Tibial artery (tissue), 4 donors: ENCODE measurements around the gene UBE2L3.
A peak's percentile ranks its signal among the peaks of the same experiment; 100 is the strongest.

Source experiments
- DNase-seq, 2 donors: peaks; one replicate each; pipeline ENCODE4 v3.0.0-alpha.2; 2019
- H3K27ac ChIP-seq, 2 donors: fragments of 200-600 bp; sonication (generic) in 1 of 2; 1 replicate in 1 of 2; 2 replicates in 1 of 2; pipeline ENCODE4 v1.5.1; 2018 to 2019; ENCODE audit warnings: mild to moderate bottlenecking in 1 of 2
- H3K27me3 ChIP-seq, 2 donors: fragments of 200-600 bp; sonication (generic) in 1 of 2; one replicate each; pipeline versions ENCODE4 v1.5.1 to v1.6.0; 2016 to 2019
- H3K36me3 ChIP-seq, 3 donors: fragments of 200-600 bp; sonication (generic) in 2 of 3; one replicate each; pipeline ENCODE4 v1.5.1; 2016 to 2019; ENCODE audit warnings: mild to moderate bottlenecking in 2 of 3
- H3K4me1 ChIP-seq, 4 donors: fragments of 200-600 bp; sonication (generic) in 2 of 4; 1 replicate in 3 of 4; 2 replicates in 1 of 4; pipeline ENCODE4 v1.5.1; 2016 to 2019
- H3K4me3 ChIP-seq, 2 donors: fragments of 200-600 bp; sonication (generic) in 1 of 2; 1 replicate in 1 of 2; 2 replicates in 1 of 2; pipeline ENCODE4 v1.5.1; 2018 to 2019; ENCODE audit warnings: mild to moderate bottlenecking in 2 of 2
- H3K9me3 ChIP-seq, 3 donors: fragments of 200-600 bp; sonication (generic) in 1 of 3; one replicate each; pipeline ENCODE4 v1.5.1; 2016 to 2019
- intact Hi-C: fragments of 100-400 bp; cut with DNase I; formaldehyde crosslinking; loops from one replicate; pipeline ENCODE4 v1.15.0; 2023; ENCODE audit warnings: low total_unique reads
- TF ChIP-seq, protein P1 (sequence below), 2 experiments: fragments of 200-600 bp in 1 of 2; fragments of 450-650 bp in 1 of 2; IDR thresholded peaks; one replicate each; pipeline ENCODE4 v1.5.1; 2017 to 2019; ENCODE audit warnings: antibody characterized with exemption in 2 of 2, mild to moderate bottlenecking in 1 of 2, moderate library complexity in 1 of 2

The UBE2L3 gene

DNA sequence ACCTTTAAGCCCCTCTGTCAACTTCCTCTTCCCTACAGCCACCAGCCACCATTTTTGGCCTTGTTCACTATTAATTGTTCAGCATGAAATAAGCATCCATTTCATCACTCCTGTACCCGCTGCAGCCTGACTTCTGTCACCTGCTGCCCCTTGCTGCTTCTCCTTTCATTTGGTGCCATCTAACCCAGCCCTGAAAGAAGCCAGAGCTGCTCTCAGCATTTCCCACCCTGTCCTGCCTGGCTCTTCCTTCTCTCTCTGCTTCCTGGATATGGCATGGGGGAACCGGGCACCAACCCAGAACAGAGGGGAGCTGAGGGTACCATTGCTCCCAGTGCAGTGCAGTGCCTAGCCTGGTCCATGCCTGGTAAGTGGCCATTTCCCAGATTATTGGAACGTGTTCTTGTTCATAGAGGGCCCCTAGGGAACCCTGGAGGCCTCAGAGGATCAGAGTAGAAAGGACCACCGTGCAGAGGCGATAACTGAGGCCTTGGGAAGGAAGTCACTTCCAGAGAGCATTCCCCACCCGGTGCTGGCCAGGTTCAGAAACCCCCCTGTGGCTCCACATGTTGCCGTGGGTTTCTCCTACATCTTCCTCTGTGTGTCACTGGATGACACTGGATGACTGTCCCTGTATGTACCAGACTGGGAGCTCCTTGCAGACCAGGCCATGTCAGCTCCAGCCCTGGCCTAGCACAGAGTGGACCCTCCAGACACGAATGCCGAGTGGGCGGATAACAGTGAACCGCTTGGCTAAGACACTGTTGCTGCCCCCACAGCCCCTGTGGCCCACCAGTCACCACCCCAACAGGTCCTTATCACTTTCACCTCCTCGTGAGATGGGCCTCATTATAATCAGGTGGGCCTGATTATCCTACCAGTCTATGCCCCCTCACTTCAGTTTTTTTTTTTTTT is 57.6 kb downstream of the UBE2L3 start:
- Histone ChIP-seq H3K4me3 (no peak overlapping the region), H3K9me3 (no peaks in the 10 kb centered on the region), H3K4me1 (peaks cover 0 to 49% (median 38%) of the 10 kb centered on the region in 4 donors), H3K27me3 (no peaks in the 10 kb centered on the region), H3K27ac (peak overlapping the region; percentile 42 to 63), H3K36me3 (peaks cover 0 to 28% (median 0%) of the 10 kb centered on the region in 3 donors)
- intact Hi-C loops = no loop called here
- TF ChIP-seq, protein P1, sequence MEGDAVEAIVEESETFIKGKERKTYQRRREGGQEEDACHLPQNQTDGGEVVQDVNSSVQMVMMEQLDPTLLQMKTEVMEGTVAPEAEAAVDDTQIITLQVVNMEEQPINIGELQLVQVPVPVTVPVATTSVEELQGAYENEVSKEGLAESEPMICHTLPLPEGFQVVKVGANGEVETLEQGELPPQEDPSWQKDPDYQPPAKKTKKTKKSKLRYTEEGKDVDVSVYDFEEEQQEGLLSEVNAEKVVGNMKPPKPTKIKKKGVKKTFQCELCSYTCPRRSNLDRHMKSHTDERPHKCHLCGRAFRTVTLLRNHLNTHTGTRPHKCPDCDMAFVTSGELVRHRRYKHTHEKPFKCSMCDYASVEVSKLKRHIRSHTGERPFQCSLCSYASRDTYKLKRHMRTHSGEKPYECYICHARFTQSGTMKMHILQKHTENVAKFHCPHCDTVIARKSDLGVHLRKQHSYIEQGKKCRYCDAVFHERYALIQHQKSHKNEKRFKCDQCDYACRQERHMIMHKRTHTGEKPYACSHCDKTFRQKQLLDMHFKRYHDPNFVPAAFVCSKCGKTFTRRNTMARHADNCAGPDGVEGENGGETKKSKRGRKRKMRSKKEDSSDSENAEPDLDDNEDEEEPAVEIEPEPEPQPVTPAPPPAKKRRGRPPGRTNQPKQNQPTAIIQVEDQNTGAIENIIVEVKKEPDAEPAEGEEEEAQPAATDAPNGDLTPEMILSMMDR (IDR thresholded peaks at IDR 0.05) = no peak
- no peak for DNase-seq

DNA sequence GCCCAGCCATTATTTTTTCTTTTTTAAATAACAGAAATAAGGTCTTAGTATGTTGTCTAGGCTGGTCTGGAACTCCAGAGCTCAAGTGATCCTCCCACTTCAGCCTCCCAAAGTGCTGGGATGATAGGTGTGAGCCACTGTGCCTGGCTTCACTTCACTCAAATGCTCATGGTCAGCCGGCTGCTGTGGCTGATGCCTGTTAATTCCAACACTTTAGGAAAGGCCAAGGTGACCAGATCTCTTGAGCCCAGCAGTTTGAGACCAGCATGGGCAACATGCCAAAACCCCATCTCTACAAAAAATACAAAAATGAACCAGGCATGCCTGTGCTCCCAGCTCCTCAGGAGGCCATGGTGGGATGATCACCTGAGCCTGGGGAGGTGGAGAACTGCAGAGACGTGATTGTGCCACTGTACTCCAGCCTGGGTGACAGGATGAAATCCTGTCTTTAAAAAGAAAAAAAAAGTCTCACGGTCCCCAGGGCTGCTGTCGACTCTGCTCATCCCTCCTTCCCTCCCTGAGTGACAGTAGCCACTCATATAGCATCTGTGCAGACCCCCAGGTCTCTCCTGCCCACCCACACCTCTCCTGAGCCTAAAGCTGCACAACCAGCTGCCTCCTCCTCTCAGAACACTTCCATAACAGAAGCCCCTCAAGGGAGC is 58.7 kb downstream of the UBE2L3 start:
- Histone ChIP-seq H3K9me3 (no peaks in the 10 kb centered on the region), H3K4me3 (no peak overlapping the region), H3K27me3 (no peaks in the 10 kb centered on the region), H3K36me3 (peaks cover 0 to 19% (median 0%) of the 10 kb centered on the region in 3 donors), H3K27ac (no peak overlapping the region), H3K4me1 (peaks cover 0 to 48% (median 39%) of the 10 kb centered on the region in 4 donors)
- DNase-seq = no peak
- TF ChIP-seq, protein P1 (IDR thresholded peaks at IDR 0.05) = no peak
- intact Hi-C loops = no loop called here

DNA sequence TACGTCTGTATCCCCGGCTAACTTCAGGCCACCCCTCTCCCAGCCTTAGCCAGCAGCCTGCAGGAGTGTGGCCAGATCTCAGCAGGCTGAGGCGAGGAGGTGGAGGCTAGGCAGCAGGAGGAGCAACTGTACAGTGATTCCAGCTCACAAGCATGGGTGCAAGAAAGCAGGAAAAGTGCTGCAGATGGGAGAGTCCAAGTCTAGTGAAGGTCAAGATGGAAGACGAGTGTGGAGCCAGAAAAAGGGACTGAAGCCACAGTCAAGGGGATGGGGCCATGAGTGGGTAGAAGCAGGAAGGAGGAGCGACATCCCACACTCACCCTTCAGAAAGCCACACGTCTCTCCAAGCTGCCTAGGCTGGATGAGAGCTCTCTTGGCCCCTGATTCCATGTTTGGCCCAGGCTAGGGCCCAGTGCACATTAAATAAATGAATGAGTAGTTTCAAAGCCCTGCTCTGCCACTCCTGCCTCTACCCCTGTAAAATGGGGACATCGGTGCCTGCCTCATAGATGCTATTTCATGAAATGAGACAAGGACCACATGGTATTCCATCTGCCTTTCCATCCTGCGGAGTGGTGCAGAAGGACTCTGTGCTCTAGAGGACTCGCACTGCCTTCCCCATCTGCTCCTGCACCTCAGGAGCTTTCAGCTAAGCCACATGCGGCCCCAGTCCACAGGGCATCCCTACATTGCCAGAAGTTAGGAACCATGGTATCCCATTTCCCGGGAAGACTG is 59.4 kb downstream of the UBE2L3 start:
- TF ChIP-seq, protein P1 (IDR thresholded peaks at IDR 0.05) = no peak
- Histone ChIP-seq H3K4me1 (peaks cover 0 to 48% (median 39%) of the 10 kb centered on the region in 4 donors), H3K27ac (no peak overlapping the region), H3K9me3 (no peaks in the 10 kb centered on the region), H3K27me3 (no peaks in the 10 kb centered on the region), H3K4me3 (no peak overlapping the region), H3K36me3 (peaks cover 0 to 18% (median 0%) of the 10 kb centered on the region in 3 donors)
- no peak for DNase-seq
- intact Hi-C loops = no loop called here

DNA sequence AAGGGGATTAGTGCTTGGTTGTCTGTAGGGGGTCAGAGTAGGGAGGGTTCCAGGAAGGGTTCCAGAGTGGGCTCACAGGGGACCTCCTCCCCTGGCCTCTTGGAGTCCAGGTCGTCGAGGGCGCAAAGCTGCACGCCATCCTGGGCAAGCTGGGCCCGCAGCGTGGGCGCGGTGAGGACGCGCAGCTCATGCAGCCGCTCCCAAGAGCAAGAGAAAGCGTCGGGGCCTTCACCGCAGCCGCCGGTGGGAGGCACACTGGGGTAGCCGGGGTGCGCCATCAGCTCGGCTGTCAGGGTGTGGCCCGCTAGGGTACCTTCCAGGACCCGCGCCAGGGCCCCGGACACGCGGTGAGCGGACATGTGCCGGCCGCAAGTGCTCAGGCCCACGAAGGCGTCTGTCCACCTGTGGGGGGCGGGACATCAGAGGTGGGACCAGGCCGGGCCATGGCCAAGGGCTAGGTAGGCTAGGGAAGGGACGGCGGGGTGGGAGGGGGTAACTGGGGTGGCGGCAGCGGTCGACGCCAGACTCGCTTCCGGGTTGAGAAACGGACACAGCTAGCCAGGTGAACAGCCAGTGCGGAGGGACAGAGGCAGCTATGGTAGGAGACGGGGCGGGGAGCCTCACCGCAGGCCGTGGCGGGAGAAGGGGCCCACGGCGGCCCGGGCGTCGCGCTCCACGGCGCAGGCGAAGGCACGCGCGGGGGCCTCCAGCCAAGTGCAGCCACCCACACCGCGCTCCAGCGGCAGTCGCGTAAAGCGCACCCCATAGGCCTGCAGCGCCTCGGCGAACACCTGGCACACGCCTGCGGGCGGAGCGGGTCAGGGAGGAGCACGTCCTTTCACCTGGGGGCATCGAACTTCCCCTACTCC is 61.1 kb downstream of the UBE2L3 start:
- H3K36me3 ChIP-seq = peaks cover 0 to 10% (median 0%) of the 10 kb centered on the region in 3 donors
- no peaks in the 10 kb centered on the region for H3K27me3 ChIP-seq
- no peak for DNase-seq
- H3K4me1 ChIP-seq = peaks cover 0 to 34% (median 30%) of the 10 kb centered on the region in 4 donors
- intact Hi-C loops = no loop called here
- H3K9me3 ChIP-seq = no peaks in the 10 kb centered on the region
- peak overlapping the region; percentile 62 to 71 for H3K4me3 ChIP-seq
- TF ChIP-seq, protein P1 (IDR thresholded peaks at IDR 0.05) = no peak
- peak overlapping the region; percentile 74 to 80 for H3K27ac ChIP-seq
